Smooth muscle cell (in vitro differentiated cells): ENCODE measurements around the gene YKT6. TPM values are rescaled to one million over a fixed set of nuclear protein-coding genes. Genes with fewer than 3 reads are reported as not detected.

Source experiments
- DNase-seq: peaks from one replicate; lab custom pipeline; 2025; ENCODE audit not compliant: unreplicated experiment; lab: John Stamatoyannopoulos, UW
- H2AFZ ChIP-seq: fragments of 200-600 bp; sonication (generic); 2 replicates; pipeline ENCODE4 v1.6.0; 2016; ENCODE audit warnings: antibody characterized with exemption, low read depth, mild to moderate bottlenecking
- H3F3A ChIP-seq: fragments of 200-600 bp; sonication (generic); 2 replicates; pipeline ENCODE4 v1.6.0; 2017; ENCODE audit warnings: antibody characterized with exemption, low read depth
- H3K27ac ChIP-seq: fragments of 200-600 bp; sonication (generic); 2 replicates; pipeline ENCODE4 v1.5.1; 2016; ENCODE audit warnings: low read depth, mild to moderate bottlenecking
- H3K27me3 ChIP-seq: fragments of 200-600 bp; sonication (generic); 2 replicates; pipeline ENCODE4 v1.6.1; 2016; ENCODE audit warnings: low read depth, mild to moderate bottlenecking
- H3K36me3 ChIP-seq: fragments of 200-600 bp; sonication (generic); 2 replicates; pipeline ENCODE4 v1.5.1; 2016; ENCODE audit warnings: low read depth
- H3K4me1 ChIP-seq: fragments of 200-600 bp; sonication (generic); 2 replicates; pipeline ENCODE4 v1.5.1; 2016; ENCODE audit warnings: low read depth
- H3K4me2 ChIP-seq: fragments of 200-600 bp; sonication (generic); 2 replicates; pipeline ENCODE4 v1.6.0; 2016; ENCODE audit warnings: mild to moderate bottlenecking
- H3K4me3 ChIP-seq: fragments of 200-600 bp; sonication (generic); 2 replicates; pipeline ENCODE4 v1.5.1; 2016; ENCODE audit warnings: mild to moderate bottlenecking
- H3K79me2 ChIP-seq: fragments of 200-600 bp; sonication (generic); 2 replicates; pipeline ENCODE4 v1.6.0; 2016; ENCODE audit warnings: low read depth, mild to moderate bottlenecking
- H3K9ac ChIP-seq: fragments of 200-600 bp; sonication (generic); 2 replicates; pipeline ENCODE4 v1.6.0; 2016; ENCODE audit warnings: low read depth
- H3K9me3 ChIP-seq: fragments of 200-600 bp; sonication (generic); replicated peaks from 2 replicates; pipeline ENCODE4 v1.5.1; 2016; ENCODE audit warnings: low read depth
- H4K20me1 ChIP-seq: fragments of 200-600 bp; sonication (generic); 2 replicates; pipeline ENCODE4 v1.6.0; 2016; ENCODE audit warnings: low read depth
- WGBS: methylation state at CpG from one replicate; pipeline ENCODE4 v1.1.7; 2016; ENCODE audit warnings: low lambda C conversion rate; 5-methylcytosine and 5-hydroxymethylcytosine counted together
- polyA plus RNA-seq: library from polyadenylated mRNA; unstranded; fragments of >200 nt; fragmentation: Nextera tagmentation; extraction: Ambion mirVana; gene quantifications from 2 replicates; pipeline ENCODE4 v1.2.1, GENCODE V29; 2016
- total RNA-seq: library from RNA; depleted of rRNA; stranded (reverse); fragments of >200 nt; gene quantifications from 2 replicates; pipeline ENCODE4 v1.2.3, GENCODE V29; 2014
- TF ChIP-seq, protein P1 (sequence below): fragments of 200-600 bp; sonication (generic); IDR thresholded peaks from 2 replicates; pipeline ENCODE4 v1.5.1; 2017; ENCODE audit warnings: borderline replicate concordance, mild to moderate bottlenecking, antibody characterized with exemption; ENCODE audit not compliant: insufficient read depth, poor library complexity, severe bottlenecking

Gene YKT6
- total and polyA plus RNA-seq, 2 experiments from 2014 or later, result 64.2 to 86.5 TPM

DNA sequence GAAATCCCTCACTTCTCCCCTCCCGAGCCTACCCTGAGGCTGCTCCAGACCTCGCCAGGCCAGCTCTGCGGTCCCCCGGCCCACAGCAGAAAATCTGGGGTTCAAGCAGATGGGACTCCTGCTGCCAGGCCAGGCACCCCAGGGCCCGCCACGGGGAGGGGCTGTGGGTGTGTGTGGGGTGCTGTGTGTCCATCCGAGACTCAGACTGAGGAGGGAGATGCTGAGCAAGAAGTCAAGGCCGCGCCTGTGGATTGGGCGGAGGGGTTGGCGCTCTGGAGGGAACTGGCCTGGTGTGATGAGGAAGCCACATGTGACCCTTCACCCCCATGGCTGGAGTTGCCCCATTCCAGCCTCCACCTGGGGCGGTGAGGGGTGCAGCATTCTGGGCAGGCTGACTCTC lies 51.1 kb downstream of the YKT6 start:
- H3K4me1 ChIP-seq, result no peaks in the 10 kb centered on the region
- no peaks in the 10 kb centered on the region for H3K79me2 ChIP-seq
- no peak overlapping the region for H3K27ac ChIP-seq
- no peaks in the 10 kb centered on the region for H3K36me3 ChIP-seq
- H4K20me1 ChIP-seq, result no peaks in the 10 kb centered on the region
- H3K4me3 ChIP-seq, result no peak overlapping the region
- no peak overlapping the region for H3K4me2 ChIP-seq
- H2AFZ ChIP-seq, result no peak overlapping the region
- 92% methylated on average over 12 of the region's 12 CpGs for WGBS
- DNase-seq, result no peak
- H3K9me3 ChIP-seq, result no peaks in the 10 kb centered on the region
- H3K27me3 ChIP-seq, result no peaks in the 10 kb centered on the region
- TF ChIP-seq, protein P1, sequence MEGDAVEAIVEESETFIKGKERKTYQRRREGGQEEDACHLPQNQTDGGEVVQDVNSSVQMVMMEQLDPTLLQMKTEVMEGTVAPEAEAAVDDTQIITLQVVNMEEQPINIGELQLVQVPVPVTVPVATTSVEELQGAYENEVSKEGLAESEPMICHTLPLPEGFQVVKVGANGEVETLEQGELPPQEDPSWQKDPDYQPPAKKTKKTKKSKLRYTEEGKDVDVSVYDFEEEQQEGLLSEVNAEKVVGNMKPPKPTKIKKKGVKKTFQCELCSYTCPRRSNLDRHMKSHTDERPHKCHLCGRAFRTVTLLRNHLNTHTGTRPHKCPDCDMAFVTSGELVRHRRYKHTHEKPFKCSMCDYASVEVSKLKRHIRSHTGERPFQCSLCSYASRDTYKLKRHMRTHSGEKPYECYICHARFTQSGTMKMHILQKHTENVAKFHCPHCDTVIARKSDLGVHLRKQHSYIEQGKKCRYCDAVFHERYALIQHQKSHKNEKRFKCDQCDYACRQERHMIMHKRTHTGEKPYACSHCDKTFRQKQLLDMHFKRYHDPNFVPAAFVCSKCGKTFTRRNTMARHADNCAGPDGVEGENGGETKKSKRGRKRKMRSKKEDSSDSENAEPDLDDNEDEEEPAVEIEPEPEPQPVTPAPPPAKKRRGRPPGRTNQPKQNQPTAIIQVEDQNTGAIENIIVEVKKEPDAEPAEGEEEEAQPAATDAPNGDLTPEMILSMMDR, result no peak
- H3F3A ChIP-seq, result no peaks in the 10 kb centered on the region
- no peak overlapping the region for H3K9ac ChIP-seq

DNA sequence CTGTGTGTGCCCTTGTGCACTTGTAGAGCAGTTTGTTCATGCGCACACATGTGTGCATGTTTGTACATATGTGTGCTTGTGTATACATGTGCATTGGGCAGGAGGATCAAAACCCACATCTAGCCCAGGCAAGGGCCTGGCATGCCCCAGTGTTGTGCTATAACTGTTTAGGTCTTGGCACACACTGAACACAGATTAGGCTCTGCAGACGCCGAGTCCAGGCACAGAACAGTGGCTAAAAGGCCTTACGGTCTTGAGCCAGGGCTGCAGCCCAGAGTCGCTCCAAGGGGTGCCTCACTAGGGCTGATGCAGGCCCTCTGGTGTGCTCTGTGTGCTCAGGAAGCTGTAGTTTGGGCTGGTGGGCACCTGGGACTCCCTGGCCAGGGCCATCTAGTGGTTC lies 55.7 kb downstream of the YKT6 start:
- H3K4me3 ChIP-seq, result no peak overlapping the region
- H3F3A ChIP-seq, result no peaks in the 10 kb centered on the region
- TF ChIP-seq, protein P1, result no peak
- 94% methylated on average over 5 of the region's 5 CpGs for whole genome bisulfite sequencing
- no peaks in the 10 kb centered on the region for H3K36me3 ChIP-seq
- H3K27me3 ChIP-seq, result no peaks in the 10 kb centered on the region
- H3K27ac ChIP-seq, result no peak overlapping the region
- H3K4me2 ChIP-seq, result no peak overlapping the region
- H4K20me1 ChIP-seq, result no peaks in the 10 kb centered on the region
- no peaks in the 10 kb centered on the region for H3K79me2 ChIP-seq
- peaks cover 6% of the 10 kb centered on the region for H3K4me1 ChIP-seq
- no peaks in the 10 kb centered on the region for H3K9me3 ChIP-seq
- DNase-seq, result no peak
- no peak overlapping the region for H2AFZ ChIP-seq
- no peak overlapping the region for H3K9ac ChIP-seq

DNA sequence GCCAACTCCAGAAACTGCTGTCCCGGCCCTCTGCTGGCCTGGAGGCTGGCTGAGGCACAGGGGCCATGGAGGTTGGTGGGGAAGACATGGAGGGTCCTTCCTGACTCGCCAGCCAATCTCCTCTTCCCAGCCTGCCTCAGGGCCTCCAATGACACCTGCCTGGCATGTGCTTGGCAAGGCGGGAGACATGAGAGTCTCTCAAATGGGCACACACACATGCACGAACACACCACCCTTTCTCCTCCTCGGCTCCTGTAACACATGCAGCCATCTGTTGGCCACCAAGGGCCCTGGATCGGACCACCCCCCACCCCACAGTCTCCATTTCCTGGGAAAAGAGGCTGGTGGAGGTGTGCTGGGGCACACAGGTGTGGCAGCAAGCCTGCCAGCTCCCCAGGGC lies 56.4 kb downstream of the YKT6 start:
- peak overlapping the region; percentile 78 for H3K27ac ChIP-seq
- no peaks in the 10 kb centered on the region for H3K79me2 ChIP-seq
- H2AFZ ChIP-seq, result no peak overlapping the region
- no peaks in the 10 kb centered on the region for H3F3A ChIP-seq
- H3K4me2 ChIP-seq, result peak overlapping the region; percentile 58
- no peaks in the 10 kb centered on the region for H3K36me3 ChIP-seq
- peak overlapping the region; percentile 63 for H3K9ac ChIP-seq
- peaks cover 6% of the 10 kb centered on the region for H3K4me1 ChIP-seq
- no peaks in the 10 kb centered on the region for H3K9me3 ChIP-seq
- 96% methylated on average over 6 of the region's 6 CpGs for WGBS
- H3K4me3 ChIP-seq, result no peak overlapping the region
- no peaks in the 10 kb centered on the region for H4K20me1 ChIP-seq
- H3K27me3 ChIP-seq, result no peaks in the 10 kb centered on the region
- DNase-seq, result no peak
- TF ChIP-seq, protein P1, result no peak

DNA sequence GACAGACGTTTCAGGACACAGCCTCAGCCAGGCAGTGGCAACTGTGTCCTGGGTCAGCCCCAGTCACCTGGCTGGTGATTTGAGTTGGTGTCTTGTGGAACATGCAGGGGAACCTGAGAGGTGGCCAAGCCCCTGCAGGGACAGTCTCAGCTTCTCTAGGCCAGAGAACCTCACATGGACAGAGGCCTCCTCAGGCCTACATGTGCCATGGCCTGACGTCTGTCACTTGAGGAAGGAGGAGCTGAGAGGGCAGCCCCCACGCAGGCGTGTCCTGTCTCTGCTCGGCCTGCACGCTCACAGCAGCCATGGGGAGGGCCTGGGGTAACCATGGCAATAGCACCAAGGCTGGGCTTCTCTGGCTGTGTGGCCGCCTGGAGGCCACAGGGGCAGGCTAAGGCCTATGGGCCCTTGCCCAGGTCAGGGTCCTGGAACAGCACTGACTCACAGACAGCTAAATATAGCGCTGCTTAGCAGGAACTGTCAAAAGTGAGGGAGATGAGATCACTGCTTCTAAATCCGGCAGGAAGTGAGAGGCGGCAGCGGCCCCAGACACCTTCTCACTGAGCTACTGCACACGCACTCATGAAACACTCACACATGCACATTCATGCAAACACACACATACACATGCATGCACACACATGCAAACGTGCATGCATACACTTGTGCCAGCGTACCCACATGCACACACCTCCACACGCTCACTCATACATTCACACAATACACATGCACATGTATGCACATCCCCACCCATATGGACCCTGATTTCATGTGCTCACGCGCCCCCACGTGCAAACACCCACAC lies 57.0 kb downstream of the YKT6 start:
- TF ChIP-seq, protein P1, result no peak
- Histone ChIP-seq H3K36me3 (no peaks in the 10 kb centered on the region), H4K20me1 (no peaks in the 10 kb centered on the region), H3K4me1 (peaks cover 6% of the 10 kb centered on the region), H3K4me2 (peak overlapping the region; percentile 66), H3F3A (no peaks in the 10 kb centered on the region), H3K27ac (peak overlapping the region; percentile 78), H3K9ac (peak overlapping the region; percentile 63), H3K79me2 (no peaks in the 10 kb centered on the region), H3K27me3 (no peaks in the 10 kb centered on the region), H3K9me3 (no peaks in the 10 kb centered on the region), H2AFZ (no peak overlapping the region), H3K4me3 (no peak overlapping the region)
- 32% methylated on average over 18 of the region's 18 CpGs for WGBS
- peak; percentile 54 for DNase-seq
